KMS-11 (cell line): ENCODE results near the gene ACVR1.
"Not testable (repeated sequence)": the region's sequence is repeated elsewhere in the genome, so short reads cannot be mapped to it uniquely, and the experiment has no call there.

ENCODE experiments used
- H2AFZ ChIP-seq: fragments of 200-600 bp; sonication (generic); 2 replicates; pipeline ENCODE4 v1.6.1; 2016; ENCODE audit warnings: antibody characterized with exemption, mixed run types, low read depth
- H3K27ac ChIP-seq: fragments of 200-600 bp; sonication (generic); 2 replicates; pipeline ENCODE4 v1.6.1; 2016; ENCODE audit warnings: mild to moderate bottlenecking, mixed run types
- H3K27me3 ChIP-seq: fragments of 200-600 bp; sonication (generic); 2 replicates; pipeline ENCODE4 v1.6.1; 2017; ENCODE audit warnings: mild to moderate bottlenecking, low read depth, mixed run types, moderate library complexity; ENCODE audit not compliant: insufficient read depth
- H3K36me3 ChIP-seq: fragments of 200-600 bp; sonication (generic); 2 replicates; pipeline ENCODE4 v1.6.1; 2017; ENCODE audit warnings: mild to moderate bottlenecking, mixed run types; ENCODE audit not compliant: insufficient read depth
- H3K4me1 ChIP-seq: fragments of 200-600 bp; sonication (generic); 2 replicates; pipeline ENCODE4 v1.6.1; 2016; ENCODE audit warnings: mild to moderate bottlenecking, low read depth, mixed run types; ENCODE audit not compliant: poor library complexity, severe bottlenecking
- H3K4me2 ChIP-seq: fragments of 200-600 bp; sonication (generic); 2 replicates; pipeline ENCODE4 v1.7.0; 2016; ENCODE audit warnings: mild to moderate bottlenecking, mixed run types
- H3K4me3 ChIP-seq: fragments of 200-600 bp; sonication (generic); IDR thresholded peaks from 2 replicates; pipeline ENCODE4 v1.6.1; 2017; ENCODE audit warnings: low read depth, low read length, mixed read lengths; ENCODE audit not compliant: insufficient read depth
- H3K79me2 ChIP-seq: fragments of 200-600 bp; sonication (generic); 2 replicates; pipeline ENCODE4 v1.6.1; 2016; ENCODE audit warnings: low read depth, mixed run types; ENCODE audit not compliant: insufficient read depth
- H3K9ac ChIP-seq: fragments of 200-600 bp; sonication (generic); 2 replicates; pipeline ENCODE4 v1.6.1; 2016; ENCODE audit warnings: mild to moderate bottlenecking, mixed run types
- H4K20me1 ChIP-seq: fragments of 200-600 bp; sonication (generic); 2 replicates; pipeline ENCODE4 v1.6.1; 2016; ENCODE audit warnings: mild to moderate bottlenecking, mixed run types; ENCODE audit not compliant: insufficient read depth
- TF ChIP-seq, protein P1 (sequence below): fragments of 200-600 bp; sonication (generic); conservative IDR thresholded peaks from 2 replicates; pipeline ENCODE4 v1.6.1; 2017; ENCODE audit warnings: low read depth, mild to moderate bottlenecking, antibody characterized with exemption, low read length, moderate library complexity, mixed read lengths

Gene ACVR1

GRCh38 chr2:157831573-157832315 lies 44.4 kb downstream of the ACVR1 start:
- H4K20me1 ChIP-seq, result no peaks in the 10 kb centered on the region
- H3K36me3 ChIP-seq, result no peaks in the 10 kb centered on the region
- H3K27ac ChIP-seq, result no peak overlapping the region
- no peak overlapping the region for H3K9ac ChIP-seq
- no peaks in the 10 kb centered on the region for H3K27me3 ChIP-seq
- H3K79me2 ChIP-seq, result no peaks in the 10 kb centered on the region
- no peak overlapping the region for H2AFZ ChIP-seq
- no peak overlapping the region for H3K4me2 ChIP-seq
- no peak overlapping the region for H3K4me3 ChIP-seq
- TF ChIP-seq, protein P1, sequence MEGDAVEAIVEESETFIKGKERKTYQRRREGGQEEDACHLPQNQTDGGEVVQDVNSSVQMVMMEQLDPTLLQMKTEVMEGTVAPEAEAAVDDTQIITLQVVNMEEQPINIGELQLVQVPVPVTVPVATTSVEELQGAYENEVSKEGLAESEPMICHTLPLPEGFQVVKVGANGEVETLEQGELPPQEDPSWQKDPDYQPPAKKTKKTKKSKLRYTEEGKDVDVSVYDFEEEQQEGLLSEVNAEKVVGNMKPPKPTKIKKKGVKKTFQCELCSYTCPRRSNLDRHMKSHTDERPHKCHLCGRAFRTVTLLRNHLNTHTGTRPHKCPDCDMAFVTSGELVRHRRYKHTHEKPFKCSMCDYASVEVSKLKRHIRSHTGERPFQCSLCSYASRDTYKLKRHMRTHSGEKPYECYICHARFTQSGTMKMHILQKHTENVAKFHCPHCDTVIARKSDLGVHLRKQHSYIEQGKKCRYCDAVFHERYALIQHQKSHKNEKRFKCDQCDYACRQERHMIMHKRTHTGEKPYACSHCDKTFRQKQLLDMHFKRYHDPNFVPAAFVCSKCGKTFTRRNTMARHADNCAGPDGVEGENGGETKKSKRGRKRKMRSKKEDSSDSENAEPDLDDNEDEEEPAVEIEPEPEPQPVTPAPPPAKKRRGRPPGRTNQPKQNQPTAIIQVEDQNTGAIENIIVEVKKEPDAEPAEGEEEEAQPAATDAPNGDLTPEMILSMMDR, result no peak
- H3K4me1 ChIP-seq, result no peaks in the 10 kb centered on the region

GRCh38 chr2:157830696-157831570 lies 45.2 kb downstream of the ACVR1 start:
- no peak overlapping the region for H3K27ac ChIP-seq
- H4K20me1 ChIP-seq, result no peaks in the 10 kb centered on the region
- TF ChIP-seq, protein P1, result no peak
- no peaks in the 10 kb centered on the region for H3K27me3 ChIP-seq
- no peak overlapping the region for H3K9ac ChIP-seq
- no peak overlapping the region for H3K4me2 ChIP-seq
- H3K36me3 ChIP-seq, result no peaks in the 10 kb centered on the region
- H3K4me1 ChIP-seq, result no peaks in the 10 kb centered on the region
- no peak overlapping the region for H2AFZ ChIP-seq
- no peaks in the 10 kb centered on the region for H3K79me2 ChIP-seq
- H3K4me3 ChIP-seq, result no peak overlapping the region

DNA sequence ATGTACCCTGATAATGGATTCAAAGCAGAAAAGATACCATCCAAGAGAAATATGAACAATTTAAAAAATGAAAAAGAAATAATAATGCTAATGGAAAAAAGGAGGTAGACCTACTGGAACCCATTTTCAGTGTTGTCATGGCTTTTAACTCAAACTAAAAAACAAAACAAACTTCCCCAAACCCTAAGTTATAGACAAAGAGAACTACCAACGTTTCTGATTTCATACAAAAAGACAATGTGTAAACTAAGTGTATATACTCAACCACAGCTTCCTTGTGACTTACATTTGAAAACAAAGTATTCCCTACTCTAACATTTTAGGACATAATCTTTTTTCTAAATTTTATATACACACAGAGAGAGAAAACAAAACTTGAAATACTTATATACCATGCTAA lies 45.9 kb downstream of the ACVR1 start:
- Histone ChIP-seq H3K36me3 (no peaks in the 10 kb centered on the region), H3K27me3 (no peaks in the 10 kb centered on the region), H3K4me3 (no peak overlapping the region), H2AFZ (no peak overlapping the region), H4K20me1 (no peaks in the 10 kb centered on the region), H3K27ac (no peak overlapping the region), H3K4me2 (no peak overlapping the region), H3K9ac (no peak overlapping the region), H3K79me2 (no peaks in the 10 kb centered on the region), H3K4me1 (no peaks in the 10 kb centered on the region)
- TF ChIP-seq, protein P1, result no peak

DNA sequence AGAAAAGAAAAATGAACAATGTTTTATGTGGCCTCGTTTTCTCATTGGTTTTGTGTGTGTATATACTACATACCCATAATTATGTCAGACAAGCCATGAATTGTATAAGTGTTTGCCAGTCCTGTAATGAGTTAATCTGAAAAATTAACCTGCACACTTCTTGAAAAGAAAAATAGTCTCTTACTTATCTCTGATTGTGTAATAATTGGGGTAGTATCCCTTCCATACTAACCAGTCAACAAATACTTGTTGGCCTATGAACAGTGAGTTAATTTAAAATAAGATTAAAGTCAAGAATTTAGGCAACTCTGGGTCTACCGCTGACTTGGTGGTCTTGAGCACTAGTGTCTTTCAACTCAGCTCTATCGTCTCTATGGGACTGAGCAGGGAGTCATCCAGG lies 48.8 kb downstream of the ACVR1 start:
- TF ChIP-seq, protein P1, result no peak
- no peak overlapping the region for H3K4me3 ChIP-seq
- no peak overlapping the region for H2AFZ ChIP-seq
- H3K36me3 ChIP-seq, result no peaks in the 10 kb centered on the region
- H3K79me2 ChIP-seq, result no peaks in the 10 kb centered on the region
- H3K4me2 ChIP-seq, result no peak overlapping the region
- no peak overlapping the region for H3K9ac ChIP-seq
- no peaks in the 10 kb centered on the region for H3K27me3 ChIP-seq
- no peak overlapping the region for H3K27ac ChIP-seq
- H4K20me1 ChIP-seq, result no peaks in the 10 kb centered on the region
- H3K4me1 ChIP-seq, result no peaks in the 10 kb centered on the region

DNA sequence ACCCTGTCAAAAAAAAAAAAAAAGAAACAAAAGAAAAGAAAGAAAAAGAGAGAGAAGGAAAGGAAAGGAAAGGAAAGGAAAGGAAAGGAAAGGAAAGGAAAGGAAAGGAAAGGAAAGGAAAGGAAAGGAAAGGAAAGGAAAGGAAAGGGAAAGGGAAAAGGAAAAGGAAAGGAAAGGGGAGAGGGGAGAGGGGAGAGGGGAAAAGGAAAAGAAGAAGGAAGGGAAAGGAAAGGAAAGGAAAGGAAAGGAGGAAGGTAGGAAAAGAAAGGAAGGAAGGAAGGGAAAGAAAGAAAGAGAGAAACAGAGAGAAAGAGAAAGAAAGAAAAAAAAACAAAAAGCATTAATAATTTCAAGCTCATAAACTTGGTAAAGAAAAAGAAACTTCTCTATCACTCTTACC lies 49.5 kb downstream of the ACVR1 start:
- not testable (repeated sequence) for H3K79me2 ChIP-seq, H3K4me1 ChIP-seq, H3K27ac ChIP-seq, H3K4me3 ChIP-seq, H4K20me1 ChIP-seq, H2AFZ ChIP-seq, H3K4me2 ChIP-seq, H3K36me3 ChIP-seq, H3K27me3 ChIP-seq, H3K9ac ChIP-seq
